GM18909 (cell line): ENCODE results near the gene INAFM2.

Experiments
- ATAC-seq: cut with Tn5 transposase; IDR thresholded peaks from one replicate; pipeline ENCODE4 v1.9.1; 2021; ENCODE audit warnings: mild to moderate bottlenecking; ENCODE audit not compliant: unreplicated experiment, poor library complexity

Gene INAFM2

DNA sequence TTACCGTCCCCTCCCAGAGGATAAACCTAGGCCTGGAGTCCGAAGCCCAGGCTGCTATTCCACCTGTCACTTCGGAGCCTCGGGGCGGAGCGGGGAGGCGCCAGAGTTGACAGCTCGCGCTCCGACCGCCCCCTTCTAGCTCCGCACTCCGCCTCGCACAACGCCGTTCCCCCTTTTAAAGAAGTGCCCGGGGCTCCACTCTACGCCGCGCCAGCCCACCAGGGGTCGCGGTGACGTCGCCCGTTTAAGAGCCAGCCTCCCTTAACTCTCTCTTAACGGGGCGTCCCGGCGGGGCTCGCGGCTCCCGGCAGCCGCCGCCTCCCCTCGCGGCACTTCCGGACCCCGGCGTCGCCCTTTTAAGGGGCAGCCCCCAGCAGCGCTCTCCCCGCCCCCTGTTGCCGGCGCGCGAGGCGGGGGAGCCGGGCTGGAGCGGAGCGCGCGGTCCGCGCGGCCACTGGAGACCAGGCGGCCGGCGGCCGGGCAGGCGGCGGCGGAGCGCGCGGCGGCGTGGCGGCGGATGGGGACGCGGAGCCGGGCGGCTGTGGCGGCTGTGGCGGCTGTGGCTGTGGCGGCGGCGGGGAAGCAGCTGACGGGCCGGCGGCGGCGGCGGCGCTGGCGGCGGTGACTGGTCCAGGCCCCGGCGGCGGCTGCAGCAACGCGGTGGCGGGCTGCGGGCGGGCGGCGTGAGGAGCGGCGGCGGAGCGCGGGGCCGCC, at the start of gene INAFM2:
Gene INAFM2 (plus strand): TSS at position 454 of the 714 bp plus-strand sequence. CDS start 364 bp downstream, outside the sequence.
- ATAC-seq = peak; percentile 89

DNA sequence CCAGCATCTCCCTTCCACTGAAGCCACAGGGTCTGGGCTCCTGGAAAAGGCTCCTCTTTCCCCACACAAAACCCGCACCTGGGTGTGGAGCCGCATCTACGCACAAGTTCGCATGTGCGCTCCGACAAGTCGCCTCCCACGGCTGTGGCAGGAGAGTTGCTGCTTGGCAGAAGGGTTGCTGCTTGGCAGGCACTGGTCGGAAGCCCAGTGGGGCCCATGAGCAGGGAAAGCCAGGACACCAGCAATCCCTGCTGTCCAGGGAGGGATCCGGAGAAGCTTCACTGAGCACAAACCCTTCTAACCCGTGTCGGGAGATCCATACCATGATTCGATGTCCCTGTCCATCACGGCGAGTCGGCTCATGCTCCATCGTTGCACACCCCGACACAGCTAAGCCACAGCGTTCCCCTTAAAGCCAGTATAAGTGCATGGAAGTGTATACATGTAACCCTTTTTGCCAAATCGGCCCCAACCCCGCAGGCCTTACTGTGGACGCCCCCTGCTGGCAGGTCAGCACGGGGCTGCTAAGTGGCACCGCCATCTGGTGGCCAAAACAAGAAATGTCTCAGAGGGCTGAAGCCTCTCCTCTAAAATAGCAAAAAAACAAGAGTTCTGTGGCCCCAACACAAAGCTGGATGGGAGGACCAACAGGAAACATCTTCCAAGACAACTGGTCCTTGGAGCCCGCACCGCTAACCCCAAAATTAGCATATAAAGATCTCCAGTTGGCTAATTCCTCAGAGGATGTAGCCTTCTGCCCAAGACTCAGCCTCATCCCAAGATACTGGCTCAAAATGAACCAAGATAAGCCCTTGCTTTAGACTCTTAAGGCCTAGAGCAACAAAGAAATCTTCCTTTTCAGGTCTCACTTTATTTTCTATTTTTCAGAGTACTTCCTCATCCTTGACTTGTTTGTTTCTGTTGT, 48.9 kb upstream of the INAFM2 start:
- ATAC-seq = no peak

DNA sequence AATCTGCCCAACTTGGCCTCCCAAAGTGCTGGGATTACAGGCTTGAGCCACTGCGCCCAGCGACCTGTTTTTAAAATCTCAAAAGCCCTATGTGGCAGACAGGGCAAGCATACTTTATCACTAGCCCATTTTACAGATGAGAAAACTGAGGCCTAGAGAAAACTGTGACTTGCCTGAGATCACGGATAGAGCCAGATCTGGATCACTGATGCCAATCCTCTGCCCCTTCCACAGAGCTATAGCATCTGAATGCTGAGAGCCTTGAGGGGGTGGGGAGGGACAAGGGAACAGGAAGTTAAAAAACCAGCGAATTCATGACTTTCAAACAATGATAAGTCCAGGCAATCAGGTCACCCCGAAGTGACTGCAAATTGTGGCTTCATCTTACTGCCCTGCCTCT, 48.0 kb upstream of the INAFM2 start:
- ATAC-seq = no peak

- ATAC-seq = no peak
Measured at GRCh38 chr15:40275954-40276353, 47.5 kb upstream of the INAFM2 start.

GRCh38 chr15:40276927-40277326, 46.6 kb upstream of the INAFM2 start:
- ATAC-seq = no peak

DNA sequence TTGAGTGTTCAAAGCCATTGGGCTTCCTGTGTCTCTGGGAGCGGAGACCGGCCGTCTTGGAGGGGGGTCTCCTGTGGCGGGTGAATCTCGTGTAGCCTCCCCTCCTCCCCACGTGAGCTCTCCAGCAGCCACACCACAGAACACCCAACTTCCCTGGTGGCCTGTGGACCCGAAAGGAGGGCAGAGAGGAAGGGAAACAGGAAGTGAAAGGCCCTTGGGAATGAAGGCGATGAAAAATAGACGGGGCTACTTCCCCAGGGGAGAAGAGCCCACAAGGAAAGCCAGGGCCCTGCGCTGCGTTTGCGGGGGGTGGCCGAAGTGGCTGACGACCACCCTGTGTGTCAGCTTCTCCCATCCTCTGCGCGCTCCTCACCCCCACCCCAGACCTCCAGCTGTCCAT, 46.0 kb upstream of the INAFM2 start:
- ATAC-seq = no peak

DNA sequence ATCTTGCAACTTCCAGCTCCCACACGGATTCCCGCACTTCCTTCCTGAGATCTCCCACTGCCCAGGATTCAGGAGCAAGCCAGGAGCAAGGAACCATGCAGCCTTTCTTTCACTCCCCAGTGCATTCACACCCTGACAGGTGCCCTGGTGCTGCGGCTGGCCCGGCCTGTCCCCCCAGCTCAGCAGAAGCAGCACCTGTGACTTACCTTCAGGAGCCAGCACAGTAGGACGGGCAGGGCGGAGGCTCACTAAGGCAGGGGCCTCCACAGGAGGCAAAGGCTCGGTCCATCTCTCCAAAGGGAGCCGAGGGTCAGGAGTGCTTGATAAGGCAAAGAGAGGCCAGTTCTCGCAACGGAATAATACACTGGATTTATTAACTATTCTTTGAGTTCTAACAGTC, 45.5 kb upstream of the INAFM2 start:
- ATAC-seq = no peak

- peak; percentile 37 for ATAC-seq
Measured at GRCh38 chr15:40279437-40280141, 43.9 kb upstream of the INAFM2 start.

- ATAC-seq = no peak
Measured at GRCh38 chr15:40280260-40281056, 43.0 kb upstream of the INAFM2 start.

DNA sequence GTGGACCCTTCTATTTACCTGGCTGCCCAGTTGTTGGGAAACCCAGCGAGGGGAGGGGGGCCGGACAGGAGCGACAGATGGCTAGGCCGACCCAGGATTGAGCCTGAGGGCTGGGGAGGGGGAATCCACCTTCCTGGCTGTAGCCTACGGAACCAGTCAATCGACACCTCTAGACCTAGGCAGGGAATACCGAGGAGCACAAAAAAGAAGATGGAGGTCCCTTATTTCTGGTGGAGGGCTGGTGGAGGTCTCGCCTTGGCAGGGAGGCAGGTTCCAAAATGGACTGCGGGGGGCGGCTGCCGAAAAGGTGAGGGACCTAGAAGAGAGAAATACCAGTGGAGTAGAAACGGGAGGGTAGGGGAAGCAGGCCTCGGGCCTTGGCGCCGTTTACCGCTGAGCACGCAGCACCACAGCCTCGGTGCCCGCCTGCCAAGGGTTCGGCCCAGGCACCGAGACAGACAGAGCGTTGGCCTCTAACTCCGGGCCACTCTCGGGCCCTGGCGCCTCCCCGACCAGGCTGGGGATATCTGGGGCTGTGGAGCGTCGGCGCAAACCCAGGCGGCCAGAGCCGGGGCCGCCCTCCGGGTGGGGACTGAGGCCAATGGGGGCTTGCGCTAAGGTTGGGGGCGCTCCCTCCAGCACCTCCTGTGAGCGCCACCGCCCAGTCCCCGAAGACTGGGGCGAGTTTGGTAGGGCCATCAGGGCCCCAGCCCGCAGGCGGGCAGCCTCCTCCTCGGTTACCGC, 42.3 kb upstream of the INAFM2 start:
- no peak for ATAC-seq

DNA sequence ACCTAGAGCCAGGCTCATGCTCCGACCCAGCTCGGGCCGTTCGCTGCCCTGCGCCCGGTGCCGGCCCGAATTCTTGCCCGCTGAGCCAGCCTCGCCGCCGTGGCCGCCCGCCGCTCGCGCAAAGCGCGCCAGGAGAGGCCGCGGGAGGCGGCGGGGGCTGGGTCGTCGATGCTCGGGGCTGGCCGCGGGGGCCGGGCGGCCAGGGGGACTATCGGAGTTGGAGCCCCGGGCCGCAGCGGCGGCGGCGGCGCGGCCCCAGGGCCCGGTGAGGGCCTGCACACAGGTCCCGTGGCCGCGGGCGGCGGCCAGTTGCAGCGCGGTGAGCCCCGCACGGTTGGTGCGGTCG, 41.7 kb upstream of the INAFM2 start:
- no peak for ATAC-seq

- ATAC-seq = peak; percentile 48
Measured at GRCh38 chr15:40282147-40282868, 41.2 kb upstream of the INAFM2 start.

- peak; percentile 25 for ATAC-seq
Measured at GRCh38 chr15:40282869-40283614, 40.5 kb upstream of the INAFM2 start, which contains the start of gene ANKRD63. TSS of gene ANKRD63 (minus strand) at chr15:40283064. CDS start at chr15:40282586, 478 bp downstream.

DNA sequence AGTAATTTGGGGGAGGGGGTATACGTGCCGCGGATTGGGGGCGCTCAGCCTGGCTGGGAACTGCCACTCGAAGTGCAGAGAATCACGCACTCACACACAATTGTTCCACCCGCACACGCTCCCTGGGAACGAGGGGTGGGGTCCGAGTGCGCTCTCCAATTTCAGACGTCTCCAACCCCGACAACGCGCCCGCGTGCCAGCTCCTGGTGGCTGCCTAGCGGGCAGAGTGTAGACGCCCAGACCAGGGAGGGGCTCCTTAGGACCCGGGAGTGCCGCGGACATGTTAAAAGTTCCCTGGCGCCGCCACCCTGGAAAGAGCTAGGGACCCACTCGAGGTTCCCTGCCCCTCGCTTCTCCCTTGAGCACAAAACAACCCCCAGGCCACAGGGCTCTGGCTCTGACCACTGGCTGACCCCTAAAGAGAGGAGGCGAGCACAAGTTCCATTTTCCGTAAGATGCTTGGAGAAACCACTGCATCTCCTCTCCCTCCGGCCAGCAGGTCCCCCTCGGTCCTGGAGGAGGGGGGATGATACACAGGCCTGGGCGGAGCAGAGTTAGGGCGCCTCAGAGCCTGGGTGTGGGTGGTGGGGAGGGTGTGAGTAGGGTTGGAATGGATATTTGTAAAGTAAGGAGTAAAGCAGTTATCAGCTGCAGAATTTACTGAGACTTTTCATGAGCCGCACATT, 39.7 kb upstream of the INAFM2 start:
- no peak for ATAC-seq

- no peak for ATAC-seq
Measured at GRCh38 chr15:40285151-40285550, 38.3 kb upstream of the INAFM2 start.

DNA sequence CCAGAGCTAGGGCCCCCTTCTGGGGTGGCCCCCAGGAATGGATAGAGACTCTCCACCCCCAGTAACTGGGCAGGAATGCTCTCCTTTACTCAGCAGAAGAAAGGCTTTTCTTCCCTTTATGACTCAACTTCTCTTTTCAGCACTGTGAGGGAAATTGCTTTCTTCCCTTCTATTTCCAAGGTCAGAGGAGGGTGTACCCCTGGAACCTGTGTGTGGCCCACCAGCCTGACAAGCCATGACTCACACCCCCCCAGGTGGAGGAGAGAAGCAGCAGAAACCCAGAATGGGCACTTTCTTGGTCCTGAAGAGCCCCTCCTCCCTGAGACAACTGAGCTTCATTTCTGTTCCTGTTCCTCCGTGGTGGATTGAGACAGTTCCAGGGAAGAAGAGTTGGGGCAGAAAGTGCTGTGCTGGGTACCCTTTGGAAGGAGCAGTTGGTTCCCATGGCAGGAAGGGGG, 37.9 kb upstream of the INAFM2 start:
- no peak for ATAC-seq

GRCh38 chr15:40286061-40286532, 37.4 kb upstream of the INAFM2 start:
- no peak for ATAC-seq
